ENCODE results near the gene DOCK10.

DNA sequence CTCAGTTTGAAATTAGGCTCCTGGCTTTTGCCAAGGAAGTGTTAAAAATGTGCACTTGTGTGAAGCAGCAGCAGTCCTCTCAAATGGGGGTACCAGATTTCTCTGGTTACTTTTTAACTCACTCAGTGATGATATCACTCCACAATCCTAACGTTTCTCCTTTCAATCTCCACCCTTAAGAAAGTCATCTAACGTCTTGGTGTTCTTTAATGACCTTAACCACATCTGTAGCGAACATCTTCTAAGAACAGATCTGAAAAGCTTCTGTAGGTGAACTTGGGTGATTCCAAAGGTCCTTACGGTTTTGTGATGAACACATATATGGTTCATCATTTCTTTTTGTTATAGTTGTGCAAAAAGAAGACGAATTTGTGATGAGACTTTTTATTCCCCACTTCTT lies 73.2 kb downstream of the DOCK10 start:
- TF ChIP-seq POLR2A (IDR thresholded peaks at IDR 0.05; ENCODE audit: extremely low read depth, insufficient read length), result no peak
- TF ChIP-seq, protein P1, sequence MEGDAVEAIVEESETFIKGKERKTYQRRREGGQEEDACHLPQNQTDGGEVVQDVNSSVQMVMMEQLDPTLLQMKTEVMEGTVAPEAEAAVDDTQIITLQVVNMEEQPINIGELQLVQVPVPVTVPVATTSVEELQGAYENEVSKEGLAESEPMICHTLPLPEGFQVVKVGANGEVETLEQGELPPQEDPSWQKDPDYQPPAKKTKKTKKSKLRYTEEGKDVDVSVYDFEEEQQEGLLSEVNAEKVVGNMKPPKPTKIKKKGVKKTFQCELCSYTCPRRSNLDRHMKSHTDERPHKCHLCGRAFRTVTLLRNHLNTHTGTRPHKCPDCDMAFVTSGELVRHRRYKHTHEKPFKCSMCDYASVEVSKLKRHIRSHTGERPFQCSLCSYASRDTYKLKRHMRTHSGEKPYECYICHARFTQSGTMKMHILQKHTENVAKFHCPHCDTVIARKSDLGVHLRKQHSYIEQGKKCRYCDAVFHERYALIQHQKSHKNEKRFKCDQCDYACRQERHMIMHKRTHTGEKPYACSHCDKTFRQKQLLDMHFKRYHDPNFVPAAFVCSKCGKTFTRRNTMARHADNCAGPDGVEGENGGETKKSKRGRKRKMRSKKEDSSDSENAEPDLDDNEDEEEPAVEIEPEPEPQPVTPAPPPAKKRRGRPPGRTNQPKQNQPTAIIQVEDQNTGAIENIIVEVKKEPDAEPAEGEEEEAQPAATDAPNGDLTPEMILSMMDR (IDR thresholded peaks at IDR 0.05; ENCODE audit: low read depth, low read length), result no peak
